G401.6 (cell line): ENCODE measurements around the gene ALG14.
A peak's percentile ranks its signal among the peaks of the same experiment; 100 is the strongest.
"Not testable (repeated sequence)": the region's sequence is repeated elsewhere in the genome, so short reads cannot be mapped to it uniquely, and the experiment has no call there.

Experiments used
- FAIRE-seq: peaks from 2 replicates; lab custom pipeline; 2012; peaks lifted over from hg19 to GRCh38; lab: Jason Lieb, UNC

The ALG14 gene

GRCh38 chr1:95041491-95042165 lies 31.1 kb downstream of the ALG14 start:
- peak; percentile 96 for FAIRE-seq

GRCh38 chr1:95040032-95040525 lies 32.7 kb downstream of the ALG14 start:
- FAIRE-seq, result no peak

DNA sequence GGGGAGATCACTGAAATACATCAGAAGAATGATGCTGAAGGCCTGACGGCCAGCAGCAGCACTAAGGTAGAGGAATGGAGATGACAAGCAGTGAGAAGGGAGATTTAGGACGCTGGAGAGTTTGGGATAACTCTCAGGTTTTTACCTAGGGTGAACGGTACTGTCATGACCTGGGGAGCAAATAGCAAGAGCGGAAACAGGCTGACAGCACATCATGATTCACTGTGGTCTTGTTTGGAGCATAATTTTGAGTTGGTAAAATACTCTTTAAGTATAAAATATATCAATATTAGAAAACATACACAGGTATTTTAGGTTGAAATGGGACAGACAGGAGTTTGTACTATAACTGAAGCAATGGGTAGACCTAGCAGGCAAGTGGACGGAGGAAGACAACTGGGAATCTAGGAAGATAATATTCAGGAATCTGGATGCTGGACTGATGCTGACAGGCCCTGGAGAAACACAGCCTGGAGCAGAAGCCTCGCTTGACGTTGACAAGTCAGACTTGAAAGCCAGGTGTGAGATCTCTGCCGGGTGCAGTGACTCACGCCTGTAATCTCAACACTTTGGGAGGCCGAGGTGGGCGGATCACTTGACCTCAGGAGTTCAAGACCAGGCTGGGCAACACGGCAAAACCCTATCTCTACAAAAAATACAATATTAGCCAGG lies 33.3 kb downstream of the ALG14 start:
- FAIRE-seq, result no peak

- FAIRE-seq, result no peak
These were observed 37.2 kb downstream of the ALG14 start for GRCh38 chr1:95035536-95035935.

DNA sequence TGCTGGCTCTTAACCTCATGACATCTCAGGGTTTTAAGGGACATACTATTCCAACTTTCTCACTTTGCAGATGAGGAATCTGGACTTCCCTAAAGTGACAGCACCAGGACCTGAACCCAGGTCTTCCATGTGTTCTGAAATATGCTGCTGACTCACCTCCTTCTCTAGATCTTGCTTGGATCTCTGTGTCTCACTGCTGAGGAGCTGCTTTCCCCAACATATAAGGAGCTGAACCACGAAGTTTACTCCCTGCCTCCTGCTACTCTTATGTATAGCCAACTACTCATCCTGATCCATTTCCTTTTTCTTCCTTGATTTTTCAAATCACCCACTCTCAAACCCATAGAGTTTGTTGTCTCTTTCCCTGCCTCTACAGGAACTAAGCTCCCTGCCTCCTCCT lies 38.2 kb downstream of the ALG14 start:
- FAIRE-seq, result no peak

- FAIRE-seq, result no peak
These were observed 38.9 kb downstream of the ALG14 start for GRCh38 chr1:95033843-95034242.

GRCh38 chr1:95029532-95029931 lies 43.2 kb downstream of the ALG14 start:
- no peak for FAIRE-seq

DNA sequence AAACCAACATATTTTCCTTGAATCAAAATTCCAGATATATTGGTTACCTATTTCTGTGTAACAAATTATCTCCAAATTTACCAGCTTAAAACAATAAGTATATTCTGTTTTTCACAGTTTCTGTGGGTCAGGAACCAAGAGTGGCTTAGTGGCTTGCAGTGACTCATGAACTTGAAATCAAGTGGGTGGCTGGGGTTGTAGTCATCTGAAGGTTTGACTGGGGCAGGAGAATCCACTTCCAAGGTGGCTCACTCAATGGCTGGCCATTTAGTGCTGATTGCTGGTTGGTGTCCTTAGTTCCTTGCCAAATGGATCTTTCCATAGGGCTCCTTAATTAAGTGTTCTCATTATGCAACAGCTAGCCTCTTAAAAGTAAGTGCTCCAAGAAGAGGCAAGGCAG lies 43.8 kb downstream of the ALG14 start:
- no peak for FAIRE-seq

GRCh38 chr1:95027046-95027445 lies 45.7 kb downstream of the ALG14 start:
- no peak for FAIRE-seq

- no peak for FAIRE-seq
These were observed 49.2 kb downstream of the ALG14 start for GRCh38 chr1:95023399-95024043.

DNA sequence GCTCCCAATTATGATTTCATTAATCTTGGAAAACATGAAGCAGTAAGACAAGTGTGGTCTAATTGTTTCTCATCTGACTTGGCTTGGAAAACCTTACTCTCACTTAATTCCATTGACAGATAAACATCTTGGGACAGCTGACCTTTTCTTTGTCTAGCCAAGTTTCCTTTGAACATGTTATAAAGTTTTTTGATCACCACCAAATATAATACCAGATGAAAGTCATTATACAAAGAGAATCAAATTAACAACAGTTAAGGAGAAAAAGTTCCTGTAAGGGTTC lies 50.2 kb downstream of the ALG14 start:
- FAIRE-seq, result no peak

DNA sequence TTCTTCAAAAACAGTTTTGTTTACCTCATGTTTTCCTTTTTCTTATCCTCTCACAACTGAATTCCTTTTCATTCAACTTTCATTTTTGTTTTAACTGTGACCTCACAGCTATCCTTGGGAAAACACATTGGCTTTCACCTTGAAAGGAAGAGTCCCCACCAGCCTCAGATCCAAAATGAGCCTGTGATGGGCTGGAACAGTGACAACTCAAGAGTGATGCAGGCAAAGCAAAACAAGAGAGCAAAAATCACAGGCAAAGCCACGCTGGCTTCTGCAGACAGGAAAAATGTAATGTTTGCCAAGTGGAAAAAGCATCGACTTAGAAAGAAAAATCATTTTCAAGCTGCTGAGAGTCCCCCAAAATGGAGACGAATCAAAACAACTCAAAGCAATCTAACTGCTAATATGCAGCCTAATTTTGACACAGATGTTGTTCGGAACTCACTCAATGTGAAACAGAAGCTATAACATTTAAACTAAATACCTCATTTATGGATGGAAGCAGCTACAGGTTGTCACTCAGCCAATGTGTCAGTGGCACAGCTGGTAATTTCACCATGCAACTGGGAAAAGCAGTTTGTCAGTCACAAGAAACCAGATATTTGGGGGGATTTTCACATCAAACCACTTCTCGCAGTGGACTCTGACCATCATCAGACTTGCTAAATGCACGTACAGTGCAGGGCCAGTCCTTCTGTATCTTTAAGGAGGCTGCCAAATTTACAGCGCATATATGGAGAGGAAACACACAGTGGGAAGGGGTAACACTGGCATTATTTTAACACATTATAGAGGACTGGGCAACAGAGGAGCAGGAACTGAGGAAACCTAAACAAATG lies 50.7 kb downstream of the ALG14 start:
- no peak for FAIRE-seq

GRCh38 chr1:95021119-95021518 lies 51.6 kb downstream of the ALG14 start:
- FAIRE-seq, result no peak

DNA sequence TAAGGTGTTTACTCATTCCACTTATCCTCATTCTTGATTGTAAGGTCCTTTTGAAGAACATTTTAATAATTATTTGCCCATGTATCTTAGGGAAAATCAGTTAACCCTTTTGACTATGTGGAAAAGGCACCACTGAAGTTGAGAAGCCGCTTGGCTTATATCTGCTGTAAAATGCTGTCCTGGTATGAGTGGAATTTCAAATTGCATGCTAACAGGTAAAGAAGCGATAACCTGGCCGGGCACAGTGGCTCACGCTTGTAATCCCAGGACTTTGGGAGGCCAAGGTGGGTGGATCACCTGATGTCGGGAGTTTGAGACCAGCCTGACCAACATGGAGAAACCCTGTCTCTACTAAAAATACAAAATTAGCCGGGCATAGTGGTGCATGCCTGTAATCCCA lies 53.3 kb downstream of the ALG14 start:
- FAIRE-seq, result not testable (repeated sequence)

GRCh38 chr1:95018602-95019369 lies 54.0 kb downstream of the ALG14 start:
- FAIRE-seq, result no peak

DNA sequence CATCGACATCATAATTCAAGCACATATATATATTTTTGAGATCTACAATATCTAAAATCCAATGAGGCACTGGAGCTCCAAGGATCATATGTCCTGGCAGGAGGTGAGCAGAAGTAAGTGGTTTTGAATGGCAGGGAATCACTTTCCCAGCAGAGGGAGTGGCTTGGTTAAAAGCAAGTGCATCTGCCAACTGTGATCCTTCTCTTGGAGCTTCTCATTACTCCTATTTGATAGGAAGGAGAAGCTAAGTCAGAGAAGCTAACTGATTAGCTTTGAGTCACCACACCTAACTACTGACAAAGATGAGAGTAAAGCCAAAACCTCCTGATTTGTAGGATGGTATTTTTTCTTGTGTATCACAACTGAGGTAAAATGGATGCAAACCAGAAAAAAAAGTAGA lies 55.0 kb downstream of the ALG14 start:
- FAIRE-seq, result no peak

DNA sequence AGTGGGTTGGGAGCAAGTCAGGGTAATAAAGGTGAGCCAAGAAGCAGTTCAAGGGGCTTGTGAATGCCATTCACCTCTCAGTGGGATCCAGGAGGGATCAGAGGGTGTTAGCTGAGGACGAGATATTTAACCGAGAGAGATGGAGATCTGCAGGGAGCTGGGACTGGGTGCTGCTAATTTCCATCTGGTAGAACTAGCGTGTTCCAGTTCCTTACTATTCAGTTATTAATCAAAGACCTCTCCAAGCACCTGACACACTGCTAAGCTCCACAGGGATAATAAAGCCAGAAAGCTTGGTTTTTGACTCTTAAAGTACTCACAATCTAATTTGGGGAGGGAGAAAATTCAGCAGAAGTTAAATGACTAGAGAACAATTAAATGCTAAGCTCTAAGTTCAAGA lies 57.7 kb downstream of the ALG14 start:
- FAIRE-seq, result no peak

- no peak for FAIRE-seq
These were observed 58.7 kb downstream of the ALG14 start for GRCh38 chr1:95013950-95014574.

GRCh38 chr1:95012389-95012788 lies 60.4 kb downstream of the ALG14 start:
- FAIRE-seq, result no peak

DNA sequence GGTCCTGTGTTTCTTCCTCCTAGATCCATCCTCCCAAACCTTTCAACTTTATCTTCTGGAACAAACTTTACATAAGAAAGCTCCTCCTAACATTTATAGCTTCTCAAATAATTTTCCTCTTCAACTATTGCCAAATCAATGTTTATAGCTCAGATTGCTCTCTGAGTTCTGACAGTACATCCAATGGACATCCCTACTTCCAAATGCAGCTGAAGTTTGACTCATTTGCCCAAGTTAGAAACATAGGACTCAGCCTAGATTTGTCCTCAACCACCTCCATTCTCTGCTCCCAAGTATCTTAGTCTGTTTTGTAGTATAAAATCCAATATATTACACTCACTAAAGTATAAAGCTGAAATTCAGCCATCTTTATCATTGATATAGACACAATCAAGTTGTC lies 62.6 kb downstream of the ALG14 start:
- no peak for FAIRE-seq

GRCh38 chr1:95007687-95008086 lies 65.1 kb downstream of the ALG14 start:
- FAIRE-seq, result no peak

DNA sequence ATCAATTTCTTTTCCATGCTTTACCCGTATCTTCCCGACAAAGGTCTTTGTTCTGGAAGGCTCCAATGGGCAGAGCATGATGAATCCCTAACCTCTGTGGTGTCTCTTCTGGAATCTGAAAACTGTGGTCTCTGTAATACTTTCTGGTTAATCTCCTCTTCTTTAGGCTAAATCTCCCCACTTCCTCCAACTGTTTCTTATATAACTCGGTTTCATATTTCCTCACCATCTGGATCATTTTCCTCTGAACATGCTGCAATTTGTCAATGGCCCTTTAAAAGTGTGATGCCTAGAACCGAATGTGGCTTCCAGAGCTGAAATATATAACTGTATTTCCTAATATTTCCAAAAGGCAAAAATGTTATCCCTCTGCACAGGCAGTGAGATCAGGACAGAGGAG lies 66.1 kb downstream of the ALG14 start:
- no peak for FAIRE-seq
